Embryonic facial prominence (tissue), 1 donor: ENCODE results near the gene ALX3.

Source experiments
- DNase-seq: peaks from one replicate; pipeline ENCODE4 v3.0.0-alpha.2; 2016; ENCODE audit errors: extremely low spot score

The ALX3 gene

DNA sequence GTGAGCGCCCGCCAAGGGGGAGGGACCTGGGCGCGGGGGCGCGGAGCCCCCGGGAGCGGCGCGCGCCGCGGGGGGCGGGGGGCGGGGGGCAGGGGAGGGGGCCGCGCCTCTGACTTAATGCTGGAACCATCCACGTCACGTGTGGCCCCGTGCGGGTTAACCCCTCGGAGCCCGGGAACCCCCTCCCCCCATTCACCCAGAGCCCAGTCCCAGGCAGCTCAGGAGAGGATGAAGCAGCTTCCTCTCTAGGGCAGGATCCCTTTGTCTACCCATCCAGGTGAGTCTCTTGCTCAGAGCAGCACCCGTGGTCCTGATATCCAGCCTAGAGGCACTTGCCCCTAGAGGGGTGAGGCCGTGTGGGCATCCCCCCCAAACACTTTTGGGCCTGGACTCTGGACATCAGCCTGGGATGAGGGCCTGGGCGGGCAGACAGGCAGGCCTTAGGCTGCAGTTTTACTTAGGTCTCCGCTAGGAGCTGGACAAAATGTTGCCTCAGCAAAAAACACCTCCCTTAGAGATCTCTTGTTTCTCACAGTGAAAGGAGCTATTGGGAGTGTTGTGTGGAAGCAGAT, at the start of gene ALX3:
TSS of gene ALX3 (minus strand) at position 2 of the 572 bp plus-strand sequence. CDS start 60 bp downstream, outside the sequence.
- DNase-seq = no peak

DNA sequence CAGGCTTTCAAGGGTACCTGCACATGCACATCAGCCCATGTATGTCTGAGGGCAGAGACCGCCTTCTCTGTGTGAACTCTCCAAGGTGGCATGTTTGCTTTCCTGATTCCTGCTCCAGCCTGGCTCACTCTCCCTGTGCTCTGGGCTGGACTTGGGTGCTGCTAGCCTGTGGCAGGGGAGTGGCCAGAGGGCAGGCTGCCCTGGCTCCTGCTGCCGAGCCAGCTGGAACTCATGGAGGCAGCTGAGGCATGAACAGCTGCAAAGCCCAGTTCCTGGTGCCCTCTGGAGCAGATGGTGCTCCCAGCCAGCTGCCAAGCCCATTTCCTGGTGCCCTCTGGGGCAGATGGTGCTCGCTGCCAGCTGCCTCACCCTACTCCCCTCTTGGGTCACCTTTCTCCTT, 49.4 kb upstream of the ALX3 start:
- DNase-seq = no peak

DNA sequence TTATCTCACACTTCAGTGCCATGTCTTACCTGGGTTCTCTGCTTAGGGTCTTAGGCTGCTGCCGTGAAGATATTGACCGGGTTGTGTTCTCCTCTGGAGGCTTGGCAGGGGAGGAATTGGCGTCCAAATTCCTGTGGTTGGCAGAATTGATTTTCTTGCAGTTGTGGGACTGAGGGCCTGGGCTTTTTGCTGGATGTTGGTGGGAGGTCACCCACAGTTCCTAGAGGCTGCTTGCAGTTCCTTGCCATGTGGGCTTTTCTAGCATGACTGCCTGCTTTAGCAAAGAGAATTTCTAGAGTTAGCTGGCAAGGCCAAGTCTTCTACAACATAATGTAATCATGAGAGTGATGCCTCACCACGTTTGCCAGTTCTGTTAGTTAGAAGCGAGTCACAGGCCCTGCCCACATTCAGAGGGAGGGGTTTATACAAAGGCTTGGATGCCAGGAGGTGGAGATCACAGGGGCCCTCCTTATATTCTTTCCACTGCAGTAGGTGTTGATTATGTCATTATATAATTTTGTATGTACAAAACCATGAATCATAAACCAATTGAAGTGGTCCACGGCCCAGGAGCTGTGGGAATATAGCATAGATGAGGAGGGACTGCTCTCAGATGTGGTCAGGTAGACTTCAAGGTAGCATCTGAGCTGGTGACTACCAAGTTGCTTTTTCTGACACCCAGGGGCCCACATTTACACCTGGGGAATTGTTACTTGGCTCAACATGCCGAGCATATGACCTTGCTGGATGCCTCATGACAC, 48.3 kb upstream of the ALX3 start:
- DNase-seq = no peak

DNA sequence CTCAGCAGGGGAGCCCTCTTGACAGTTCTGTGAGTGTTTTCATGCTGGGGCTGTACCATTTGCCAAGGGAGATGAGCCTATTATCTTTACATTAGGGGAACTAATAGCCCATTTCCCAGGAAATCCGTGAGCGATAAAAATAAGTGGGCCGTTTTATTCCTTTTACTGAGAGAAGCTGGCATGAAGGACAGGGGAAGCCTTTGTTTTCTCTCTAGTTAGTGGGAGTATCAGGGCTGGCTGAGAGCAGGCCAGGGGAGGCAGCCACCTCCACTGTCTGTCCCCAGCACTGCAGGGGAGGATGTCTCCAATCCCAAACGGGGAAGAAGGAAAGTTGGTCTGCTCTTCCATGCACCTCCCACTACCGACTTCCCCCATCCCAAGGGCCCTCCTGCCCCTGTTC, 44.3 kb upstream of the ALX3 start:
- DNase-seq = no peak

DNA sequence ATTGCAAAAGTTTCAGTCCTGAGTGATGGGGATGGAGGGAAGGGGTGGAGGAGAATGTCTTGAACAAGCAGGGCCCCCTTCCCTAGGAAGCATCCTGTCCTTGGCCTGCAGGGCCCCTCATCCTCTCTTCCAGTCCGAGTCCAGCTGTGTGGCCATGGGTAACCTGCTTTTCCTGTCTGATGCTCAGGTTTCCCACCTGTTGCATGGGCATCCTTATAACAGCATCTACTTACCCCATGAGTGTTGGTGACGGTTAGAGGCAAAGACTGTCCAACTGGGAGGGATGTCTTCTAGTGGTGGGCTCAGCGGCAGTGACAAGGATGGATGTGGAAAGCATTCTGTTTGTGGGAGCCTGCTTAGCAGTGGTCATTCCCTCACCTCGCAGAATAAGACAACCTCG, 43.7 kb upstream of the ALX3 start:
- no peak for DNase-seq

DNA sequence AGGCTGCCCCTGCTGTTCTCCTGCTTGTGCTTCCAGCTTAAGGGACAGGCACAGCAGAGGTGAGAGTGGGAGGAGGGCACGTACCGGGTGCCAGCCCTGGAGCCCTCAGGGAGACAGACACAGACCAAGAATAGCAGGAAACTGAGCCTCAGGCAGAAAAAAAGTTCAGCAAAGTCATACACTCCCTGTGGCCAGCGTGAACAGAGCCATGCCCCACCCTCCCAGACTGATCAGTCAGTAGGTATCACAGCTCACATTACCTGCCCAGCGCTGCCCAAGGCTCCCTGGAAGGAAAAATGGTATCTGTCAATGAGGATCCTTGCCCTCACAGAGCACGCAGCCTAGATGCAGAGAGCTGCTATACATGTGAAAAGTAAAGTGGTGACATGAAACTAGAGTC, 43.1 kb upstream of the ALX3 start:
- DNase-seq = no peak

DNA sequence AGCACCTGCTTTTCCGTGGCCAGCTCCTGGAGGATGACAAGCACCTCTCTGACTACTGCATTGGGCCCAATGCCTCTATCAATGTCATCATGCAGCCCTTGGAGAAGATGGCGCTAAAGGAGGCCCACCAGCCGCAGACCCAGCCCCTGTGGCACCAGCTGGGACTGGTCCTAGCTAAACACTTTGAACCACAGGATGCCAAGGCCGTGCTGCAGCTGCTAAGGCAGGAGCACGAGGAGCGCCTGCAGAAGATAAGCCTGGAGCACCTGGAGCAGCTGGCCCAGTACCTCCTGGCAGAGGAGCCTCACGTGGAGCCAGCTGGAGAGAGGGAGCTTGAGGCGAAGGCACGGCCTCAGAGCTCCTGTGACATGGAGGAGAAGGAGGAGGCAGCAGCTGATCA, 42.2 kb upstream of the ALX3 start:
- no peak for DNase-seq

DNA sequence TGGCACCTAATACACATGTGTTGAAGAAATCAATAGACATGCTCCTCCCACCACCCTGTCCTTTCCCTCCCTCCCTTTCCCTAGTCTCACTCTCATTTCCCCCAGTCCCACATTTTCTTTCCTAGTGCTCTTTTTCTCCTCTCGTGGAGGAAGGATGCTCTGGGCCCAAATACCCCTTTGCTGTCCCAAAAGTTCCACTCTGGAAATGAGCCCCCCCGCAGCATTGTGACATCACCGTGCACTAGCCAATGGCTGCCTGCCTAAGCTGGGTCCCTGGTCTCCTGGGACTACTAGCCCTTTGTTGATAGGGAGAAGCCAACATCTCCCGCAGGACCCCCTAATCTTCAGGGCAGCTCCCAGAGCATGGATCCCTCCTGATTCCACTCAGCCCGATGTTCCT, 41.7 kb upstream of the ALX3 start, which contains the start of gene UBL4B:
TSS of gene UBL4B (plus strand) at position 301 of the 400 bp plus-strand sequence. CDS start at position 393, 92 bp downstream.
- no peak for DNase-seq

DNA sequence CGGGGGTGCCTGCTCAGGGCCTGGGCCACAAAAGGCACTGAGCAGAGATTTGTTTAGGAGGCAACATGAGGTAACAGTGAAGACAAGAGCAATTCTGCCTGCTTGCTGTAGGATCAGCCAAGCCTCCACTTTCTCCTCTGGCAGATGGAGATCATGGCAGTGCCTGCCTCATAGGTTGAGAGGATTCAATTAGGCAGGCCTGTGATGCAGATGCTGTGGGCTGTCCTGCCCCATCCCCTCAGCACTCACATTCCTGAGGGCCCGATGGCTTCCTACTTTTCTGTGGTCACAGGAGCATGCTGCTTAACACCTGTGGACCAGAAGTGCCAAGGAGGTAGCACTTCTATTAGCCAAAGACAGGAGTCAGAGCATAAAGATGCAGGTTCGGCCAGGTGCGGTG, 40.6 kb upstream of the ALX3 start:
- no peak for DNase-seq

DNA sequence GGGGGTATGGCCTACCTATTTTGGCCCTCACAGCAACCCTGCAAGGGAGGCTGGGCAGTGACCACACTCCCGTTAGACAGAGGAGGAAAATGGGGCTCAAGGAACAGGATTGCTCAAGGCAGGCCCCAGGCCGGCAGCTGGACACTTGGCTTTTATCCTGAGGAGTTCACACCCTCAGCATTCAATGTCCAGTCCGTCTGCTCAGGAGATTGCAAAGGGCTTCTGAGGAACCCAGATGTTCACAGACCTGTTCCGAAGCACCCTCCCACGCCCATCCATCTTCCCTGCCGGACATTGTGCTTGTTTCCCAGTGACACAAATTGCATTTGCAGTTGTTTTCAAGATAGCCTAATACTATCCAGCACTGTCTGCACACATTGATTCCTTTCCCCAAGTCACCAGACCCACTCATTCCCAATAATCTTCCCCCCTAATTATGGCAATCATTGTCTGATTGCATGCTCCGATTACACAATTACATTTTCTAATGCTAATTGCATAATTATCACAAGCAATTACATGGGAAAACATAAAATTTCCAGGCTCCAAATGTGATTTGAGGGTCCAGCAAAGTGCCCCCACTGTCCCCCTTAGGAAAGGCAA, 37.5 kb upstream of the ALX3 start:
- no peak for DNase-seq

DNA sequence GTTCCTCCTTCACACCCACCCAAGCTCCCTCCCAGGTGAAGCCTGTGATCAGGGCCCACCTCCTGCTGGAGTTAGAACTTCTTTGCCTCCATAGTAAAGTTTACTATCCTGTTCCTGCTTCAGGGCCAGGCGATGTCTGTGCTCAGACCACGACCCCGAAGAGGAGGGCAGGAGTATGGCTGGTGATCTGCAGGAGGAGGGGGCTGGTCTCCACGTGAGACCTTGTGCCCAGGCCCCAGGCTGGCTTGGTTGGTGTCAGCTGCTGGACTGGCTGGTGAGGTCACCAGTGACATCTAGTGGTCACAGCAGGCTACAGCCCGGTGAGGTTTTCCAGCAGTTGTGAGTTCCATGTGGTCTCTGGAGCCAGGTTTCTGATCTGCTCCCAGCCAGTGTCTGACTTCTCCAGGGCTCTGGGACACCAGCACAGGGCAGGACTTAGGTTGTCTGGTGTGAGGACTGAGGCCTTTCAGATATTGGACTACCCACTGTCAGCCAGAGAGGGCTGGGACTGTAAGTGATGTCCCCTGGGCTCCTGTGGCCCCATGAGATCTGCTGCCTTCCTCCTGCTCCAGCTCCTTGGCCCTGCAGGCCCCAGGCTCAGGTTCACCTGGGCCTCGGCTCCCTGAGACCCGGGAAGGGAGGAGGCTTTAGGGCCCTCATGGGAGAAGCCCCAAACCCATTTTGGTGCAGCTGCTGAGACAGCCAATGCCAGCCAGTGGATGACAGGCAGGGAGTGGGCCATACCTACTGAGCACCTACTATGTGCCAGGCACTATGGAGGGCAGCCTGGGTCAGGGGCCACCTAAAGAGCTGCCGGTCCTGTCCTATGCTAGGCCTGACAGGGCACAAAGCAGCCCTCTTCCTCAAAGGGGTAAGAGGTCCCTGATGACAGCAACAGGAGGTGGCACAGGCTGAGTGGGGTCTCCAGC, 35.8 kb upstream of the ALX3 start:
- DNase-seq = no peak

DNA sequence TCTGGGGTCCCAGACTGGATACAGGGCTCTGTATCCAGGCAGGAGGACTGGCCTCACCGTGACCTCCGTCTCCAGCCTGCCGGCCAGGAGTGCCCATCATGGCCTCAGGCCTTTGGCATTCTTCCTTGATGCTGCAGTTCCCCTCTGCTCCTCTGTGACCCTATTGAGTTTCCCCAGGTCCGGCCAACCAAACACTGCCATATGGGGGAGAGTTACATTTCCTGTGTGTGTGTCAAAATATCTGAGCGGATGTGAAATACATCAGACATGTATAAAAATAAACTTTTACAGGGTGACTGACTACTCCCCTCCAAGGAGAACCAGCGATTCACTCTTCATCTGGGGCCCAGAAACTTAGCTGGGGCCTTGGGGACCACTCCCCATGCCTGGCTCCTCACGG, 31.6 kb upstream of the ALX3 start:
- DNase-seq = no peak

DNA sequence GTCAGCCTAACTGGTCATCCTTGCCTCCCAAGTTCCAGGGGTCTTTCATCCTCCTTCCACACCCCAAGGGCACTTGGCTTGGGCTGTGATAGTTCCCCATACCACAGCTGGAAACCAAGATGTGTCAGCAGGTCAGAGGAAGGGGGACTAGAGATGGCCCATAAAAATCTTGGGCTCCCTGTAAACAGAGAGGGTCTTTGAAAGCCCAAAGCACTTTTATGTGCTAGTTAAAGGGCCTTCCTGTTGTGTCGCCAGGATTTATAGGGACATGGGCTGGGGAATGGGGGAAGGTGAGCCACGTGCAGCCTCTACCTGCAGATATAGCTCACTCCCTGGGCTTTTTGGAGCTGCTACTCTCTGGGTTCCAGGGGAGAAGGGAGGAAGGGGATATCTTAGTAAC, 29.9 kb upstream of the ALX3 start:
- no peak for DNase-seq

DNA sequence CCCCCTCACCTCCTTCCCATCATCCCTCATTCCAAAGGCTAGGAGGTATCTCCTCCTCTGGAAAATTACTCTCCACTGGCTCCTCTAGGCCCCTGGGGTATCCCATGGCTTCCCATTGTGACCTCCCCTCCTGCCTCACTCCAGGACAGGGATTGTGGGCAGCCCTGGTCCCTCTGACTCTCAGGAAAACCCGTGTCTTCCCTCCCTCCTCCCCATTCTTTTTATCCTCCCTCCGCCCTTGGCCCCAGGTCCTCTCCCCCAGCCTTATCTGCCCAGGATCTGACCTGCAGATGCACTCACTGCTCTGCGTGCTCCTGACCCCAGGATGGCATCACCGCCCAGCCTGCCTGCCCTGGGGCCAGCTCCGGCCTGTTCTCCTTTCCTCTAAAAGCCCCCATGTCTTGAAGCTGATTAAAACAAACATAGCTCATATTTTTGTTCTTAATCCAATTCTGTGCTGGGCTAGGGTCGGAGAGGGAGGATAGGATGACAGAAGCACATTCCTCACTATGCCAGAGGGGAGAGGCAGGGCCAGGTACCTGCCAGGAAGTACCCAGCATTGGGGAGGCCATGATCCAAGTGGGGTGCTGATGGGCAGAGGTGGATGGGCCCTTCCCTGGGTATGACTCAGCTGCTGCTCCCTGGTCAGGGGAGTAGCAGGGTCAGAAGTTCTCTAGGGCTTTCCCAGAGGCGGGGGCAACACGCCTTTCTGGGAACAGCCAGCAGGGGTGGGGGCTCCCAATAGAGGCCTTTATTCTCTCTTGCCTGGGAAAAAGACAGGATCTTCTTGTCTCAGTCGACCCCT, 28.0 kb upstream of the ALX3 start:
- no peak for DNase-seq

DNA sequence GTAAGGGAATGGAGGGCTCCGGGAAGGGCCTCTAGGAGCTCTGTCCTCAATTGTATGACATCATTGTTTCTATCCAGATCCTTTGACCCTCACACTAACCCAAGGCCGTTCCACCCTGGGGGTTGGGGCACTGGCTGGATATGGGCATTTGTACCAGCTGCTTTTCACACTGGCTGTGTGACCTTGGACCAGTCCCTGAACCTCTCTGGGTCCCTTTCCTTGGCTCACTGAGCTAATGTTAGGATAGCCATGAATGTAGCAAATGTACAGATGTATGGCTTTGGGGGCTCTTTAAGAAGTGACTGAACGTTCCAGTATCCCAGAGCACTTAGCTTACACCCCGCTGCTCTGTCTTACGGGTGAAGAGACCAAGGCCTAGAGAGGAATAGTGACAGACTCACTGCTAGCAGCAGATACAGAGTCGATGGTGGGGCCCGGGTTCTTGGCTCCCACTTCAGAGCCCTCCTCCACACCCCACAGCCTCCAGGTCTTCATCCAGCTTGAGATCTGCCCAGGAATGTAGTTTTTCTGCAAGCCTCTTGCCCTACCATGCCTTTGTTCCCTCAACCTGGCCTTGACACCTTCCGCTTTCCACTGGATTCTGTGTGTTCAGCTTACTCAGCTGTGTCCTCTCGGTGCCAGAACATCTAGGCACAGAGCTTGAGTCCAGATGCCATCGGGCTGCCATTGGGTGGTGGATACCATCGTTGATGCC, 27.2 kb upstream of the ALX3 start:
- DNase-seq = no peak

DNA sequence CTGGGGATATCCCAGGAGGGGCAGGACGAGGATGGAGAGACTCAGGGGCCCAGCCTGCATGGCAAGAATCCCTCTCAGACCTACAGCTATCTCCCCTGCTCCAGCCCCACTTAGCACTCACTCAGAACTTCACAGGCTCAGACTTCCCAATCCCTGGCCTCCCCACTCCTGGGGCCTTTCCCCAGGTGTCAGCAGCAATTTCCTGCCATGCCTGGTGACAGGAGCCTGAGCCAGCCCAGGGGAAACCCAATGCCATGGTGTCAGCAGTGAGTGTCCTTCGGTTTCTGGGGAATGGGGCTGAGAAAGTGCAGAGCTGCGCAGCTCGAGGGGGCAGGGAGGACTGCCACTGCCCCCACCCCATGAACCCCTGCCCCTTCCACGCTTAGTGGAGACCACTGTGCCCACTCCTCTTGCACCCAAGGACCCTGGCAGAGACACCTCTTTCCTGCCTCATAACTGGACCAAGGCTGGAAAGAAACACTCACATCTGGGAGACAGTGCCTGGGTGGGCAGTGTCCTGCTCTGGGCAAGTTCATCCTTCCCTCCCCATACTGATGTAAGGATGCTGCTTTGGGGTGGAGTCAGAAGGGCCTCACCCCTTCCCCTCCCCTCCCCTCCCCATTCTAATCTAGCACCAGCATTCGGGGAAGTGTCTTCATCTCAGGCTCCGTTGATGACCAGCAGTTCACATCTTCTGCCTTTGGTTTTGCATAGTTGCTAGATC, 24.6 kb upstream of the ALX3 start:
- no peak for DNase-seq

DNA sequence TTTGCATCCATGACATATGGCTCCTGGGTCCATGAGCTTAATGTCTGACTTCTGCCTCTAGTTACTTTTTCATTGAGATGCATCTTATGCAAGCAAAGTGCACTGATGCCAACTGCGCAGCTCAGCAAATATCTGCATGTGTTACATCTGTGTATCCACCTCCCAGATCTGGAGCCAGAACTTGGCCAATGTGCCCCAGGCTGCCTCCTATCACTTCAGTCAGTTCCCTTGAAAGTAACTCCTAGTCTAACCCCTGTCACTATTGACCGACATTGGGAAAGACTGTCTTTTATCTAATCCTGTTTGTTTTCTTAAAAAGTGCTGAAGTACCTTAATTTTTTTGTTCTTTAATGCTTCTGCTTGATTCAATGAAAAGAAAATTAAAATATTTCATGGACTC, 22.5 kb upstream of the ALX3 start:
- no peak for DNase-seq

DNA sequence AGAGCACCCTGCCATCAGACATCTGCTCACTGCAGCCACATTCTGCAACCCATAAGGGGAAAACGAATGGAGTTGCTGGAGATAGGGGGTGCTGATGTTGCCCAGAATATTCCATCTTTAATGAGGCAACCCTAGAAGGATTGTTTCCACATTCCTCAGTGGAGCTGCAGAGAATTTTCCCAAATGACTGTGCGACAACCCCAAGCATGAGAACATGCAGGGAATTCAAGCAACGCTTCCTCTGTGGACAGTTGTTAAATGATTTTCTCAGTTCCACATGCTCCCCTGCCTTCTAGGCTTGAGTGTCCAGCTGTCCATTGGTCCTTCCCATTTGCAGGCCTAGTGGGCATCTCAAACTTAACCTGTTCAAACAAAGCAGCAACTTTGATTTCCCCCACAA, 21.3 kb upstream of the ALX3 start:
- DNase-seq = no peak

DNA sequence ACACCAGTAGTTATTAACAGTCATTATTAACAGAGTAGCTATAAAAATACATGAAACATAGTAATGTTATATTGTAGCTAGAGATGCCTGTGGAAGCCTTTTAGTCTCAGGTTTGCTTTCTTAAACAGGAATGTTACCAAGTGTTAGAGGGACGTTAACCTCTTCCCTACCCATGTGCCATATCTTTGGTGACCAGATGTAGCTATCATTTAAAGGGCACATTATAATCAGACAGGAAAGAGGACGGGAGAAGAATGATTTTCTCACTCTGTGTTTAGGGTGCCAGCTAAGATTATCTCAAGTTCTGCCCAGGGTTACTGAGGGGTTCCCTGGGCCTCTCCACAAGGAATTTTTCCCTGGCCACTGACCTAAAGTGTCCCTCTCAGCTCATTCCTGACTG, 20.9 kb upstream of the ALX3 start:
- no peak for DNase-seq
